Spinal cord (tissue), 10 donors: Measurements from ENCODE around the gene PRKN. TPM values are rescaled to one million over a fixed set of nuclear protein-coding genes. Genes with fewer than 3 reads are reported as not detected.

Source experiments
- DNase-seq, 6 donors: peaks; one replicate each; pipeline versions ENCODE4 v3.0.0 to v3.0.0-alpha.2; 2013 to 2015; ENCODE audit warnings: low spot score in 6 of 6, low read depth in 4 of 6
- H3K27ac ChIP-seq: one replicate; pipeline ENCODE4 v1.5.1; 2013; ENCODE audit warnings: low read depth, low read length, control low read depth
- H3K27me3 ChIP-seq: one replicate; pipeline ENCODE4 v1.6.1; 2013; ENCODE audit warnings: low read length; ENCODE audit not compliant: control insufficient read depth, insufficient read depth
- H3K36me3 ChIP-seq: one replicate; pipeline ENCODE4 v1.6.1; 2013; ENCODE audit warnings: low read length; ENCODE audit not compliant: control insufficient read depth, insufficient read depth
- H3K4me1 ChIP-seq: one replicate; pipeline ENCODE4 v1.6.1; 2013; ENCODE audit warnings: low read length; ENCODE audit not compliant: control insufficient read depth, insufficient read depth
- H3K4me3 ChIP-seq: one replicate; pipeline ENCODE4 v1.5.1; 2013; ENCODE audit warnings: low read depth, low read length, control low read depth
- H3K9me3 ChIP-seq: one replicate; pipeline ENCODE4 v1.6.1; 2013; ENCODE audit warnings: low read length; ENCODE audit not compliant: control insufficient read depth, insufficient read depth
- WGBS: methylation state at CpG from one replicate; pipeline ENCODE4 v1.1.5; 2013; ENCODE audit warnings: missing lambda C conversion rate; ENCODE audit not compliant: insufficient coverage; 5-methylcytosine and 5-hydroxymethylcytosine counted together
- polyA plus RNA-seq, 2 donors: library from polyadenylated mRNA; unstranded; fragments of 120-200 nt; gene quantifications; one replicate each; pipeline ENCODE4 v1.2.1, GENCODE V29; 2013; ENCODE audit not compliant: insufficient read length in 2 of 2
- total RNA-seq, 2 donors: library from RNA; depleted of rRNA in 1 of 2; stranded (reverse); fragments of 120-200 nt in 1 of 2; fragments of >200 nt in 1 of 2; gene quantifications; one replicate each; pipeline versions ENCODE4 v1.2.3 to v1.2.4, GENCODE V29; 2013 to 2014
- donor health status: healthy.

PRKN gene
- total and polyA plus RNA-seq, 4 donors: 7.4 to 9.5 (median 8.4) TPM

- H3K27me3 ChIP-seq: no peaks in the 10 kb centered on the region
- DNase-seq: peak in 1 of 6 donors; percentile 51
- H3K36me3 ChIP-seq: no peaks in the 10 kb centered on the region
- no peak overlapping the region for H3K27ac ChIP-seq
- no peak overlapping the region for H3K4me3 ChIP-seq
- 50% methylated on average over 2 of the region's 4 CpGs for WGBS
- H3K9me3 ChIP-seq: peaks cover 2% of the 10 kb centered on the region
- no peaks in the 10 kb centered on the region for H3K4me1 ChIP-seq
Observed at GRCh38 chr6:162345051-162345511, 382.5 kb downstream of the PRKN start.

GRCh38 chr6:162344646-162345010 is 382.9 kb downstream of the PRKN start:
- H3K4me3 ChIP-seq: no peak overlapping the region
- peaks cover 2% of the 10 kb centered on the region for H3K9me3 ChIP-seq
- H3K27me3 ChIP-seq: no peaks in the 10 kb centered on the region
- H3K36me3 ChIP-seq: no peaks in the 10 kb centered on the region
- no peaks in the 10 kb centered on the region for H3K4me1 ChIP-seq
- H3K27ac ChIP-seq: no peak overlapping the region
- peak in 1 of 6 donors; percentile 28 for DNase-seq
- whole genome bisulfite sequencing: 100% methylated on average over 1 of the region's 2 CpGs

GRCh38 chr6:162343936-162344645 is 383.5 kb downstream of the PRKN start:
- H3K4me3 ChIP-seq: no peak overlapping the region
- peak in 3 of 6 donors; percentile 13 to 88 (median 55) for DNase-seq
- H3K36me3 ChIP-seq: no peaks in the 10 kb centered on the region
- H3K4me1 ChIP-seq: no peaks in the 10 kb centered on the region
- H3K27ac ChIP-seq: no peak overlapping the region
- 78% methylated on average over 3 of the region's 8 CpGs for WGBS
- peaks cover 2% of the 10 kb centered on the region for H3K9me3 ChIP-seq
- no peaks in the 10 kb centered on the region for H3K27me3 ChIP-seq

- Histone ChIP-seq H3K36me3 (no peaks in the 10 kb centered on the region), H3K27me3 (no peaks in the 10 kb centered on the region), H3K4me3 (no peak overlapping the region), H3K4me1 (no peaks in the 10 kb centered on the region), H3K27ac (no peak overlapping the region), H3K9me3 (peaks cover 2% of the 10 kb centered on the region)
- DNase-seq: no peak
- WGBS: no CpG with 5 or more reads among the region's 3 CpGs
Observed at GRCh38 chr6:162343198-162343935, 384.2 kb downstream of the PRKN start.

- no peak for DNase-seq
- Histone ChIP-seq H3K36me3 (no peaks in the 10 kb centered on the region), H3K4me1 (no peaks in the 10 kb centered on the region), H3K27ac (no peak overlapping the region), H3K9me3 (peaks cover 7% of the 10 kb centered on the region), H3K4me3 (no peak overlapping the region), H3K27me3 (no peaks in the 10 kb centered on the region)
- 92% methylated on average over 2 of the region's 6 CpGs for WGBS
Observed at GRCh38 chr6:162337412-162337811, 390.2 kb downstream of the PRKN start.

GRCh38 chr6:162336359-162336758 is 391.2 kb downstream of the PRKN start:
- no peak for DNase-seq
- no peaks in the 10 kb centered on the region for H3K27me3 ChIP-seq
- 95% methylated on average over 4 of the region's 6 CpGs for WGBS

GRCh38 chr6:162332365-162332764 is 395.2 kb downstream of the PRKN start:
- no peaks in the 10 kb centered on the region for H3K36me3 ChIP-seq
- H3K4me3 ChIP-seq: no peak overlapping the region
- peak in 1 of 6 donors; percentile 57 for DNase-seq
- H3K27ac ChIP-seq: no peak overlapping the region
- no peaks in the 10 kb centered on the region for H3K27me3 ChIP-seq
- H3K4me1 ChIP-seq: no peaks in the 10 kb centered on the region
- peaks cover 6% of the 10 kb centered on the region for H3K9me3 ChIP-seq
- 100% methylated on average over 3 of the region's 4 CpGs for WGBS

More at GRCh38 chr6:162336359-162336758, 391.2 kb downstream of the PRKN start:
- Histone ChIP-seq H3K4me3 (no peak overlapping the region), H3K4me1 (no peaks in the 10 kb centered on the region), H3K27ac (no peak overlapping the region), H3K36me3 (no peaks in the 10 kb centered on the region), H3K9me3 (peaks cover 6% of the 10 kb centered on the region)

GRCh38 chr6:162331911-162332310 is 395.7 kb downstream of the PRKN start:
- DNase-seq: no peak
- no peak overlapping the region for H3K27ac ChIP-seq
- H3K36me3 ChIP-seq: no peaks in the 10 kb centered on the region
- H3K4me3 ChIP-seq: no peak overlapping the region
- no peaks in the 10 kb centered on the region for H3K4me1 ChIP-seq
- H3K9me3 ChIP-seq: peaks cover 6% of the 10 kb centered on the region
- H3K27me3 ChIP-seq: no peaks in the 10 kb centered on the region
- WGBS: 82% methylated on average over 1 of the region's 1 CpG

- Histone ChIP-seq H3K27me3 (no peaks in the 10 kb centered on the region), H3K36me3 (no peaks in the 10 kb centered on the region), H3K27ac (no peak overlapping the region), H3K4me1 (no peaks in the 10 kb centered on the region), H3K9me3 (peaks cover 6% of the 10 kb centered on the region), H3K4me3 (no peak overlapping the region)
- no peak for DNase-seq
- no CpG with 5 or more reads among the region's 4 CpGs for WGBS
Observed at GRCh38 chr6:162325826-162326225, 401.7 kb downstream of the PRKN start.
